K562 (cell line): ENCODE results near the gene CHRNE. TPM values are rescaled to one million over a fixed set of nuclear protein-coding genes. Genes with fewer than 3 reads are reported as not detected.
A peak's percentile ranks its signal among the peaks of the same experiment; 100 is the strongest.

Experiments used
- ATAC-seq: fragments of 200-7000 bp; cut with Tn5 transposase; 3 replicates; pipeline ENCODE4 v1.9.1; 2020; ENCODE audit warnings: moderate library complexity
- BruUV-seq: library from RNA; stranded (reverse); fragments of 400-500 nt; replicated peaks from 2 replicates; lab custom pipeline; 2021; lab: Mats Ljungman, UMichigan
- CTCF ChIA-PET: fragments of 300-600 bp; formaldehyde crosslinking; extraction: SDS; loops from one replicate; lab custom pipeline; 2021; ENCODE audit warnings: low intra/inter-chr PET ratio; lab: Yijun Ruan, JAX
- POLR2A ChIA-PET: fragments of 300-600, 350-650 bp; sonication (Branson Sonifier 250); formaldehyde crosslinking; extraction: SDS; loops from one replicate; lab custom pipeline; 2021; ENCODE audit warnings: antibody characterized with exemption, inconsistent platforms; lab: Yijun Ruan, JAX
- DNase-seq, 4 experiments: peaks; one replicate each; pipeline versions ENCODE4 v3.0.0 to v3.0.0-alpha.2; 2011 to 2018; ENCODE audit warnings: low spot score in 3 of 4, mixed read lengths in 3 of 4; ENCODE audit errors: extremely low read depth in 1 of 4
- FAIRE-seq: peaks from 2 replicates; lab custom pipeline; 2011; peaks lifted over from hg19 to GRCh38; lab: Jason Lieb, UNC
- H2AFZ ChIP-seq: 2 replicates; pipeline ENCODE4 v1.6.0; 2011; ENCODE audit warnings: low read depth, low read length, control low read depth, inconsistent platforms
- H3K27ac ChIP-seq: fragments of 200-600 bp; 3 replicates; pipeline ENCODE4 v1.8.0; 2011; ENCODE audit warnings: low read depth, mild to moderate bottlenecking, control low read depth, inconsistent platforms, low read length, moderate library complexity, mixed read lengths; ENCODE audit errors: extremely low read depth
- H3K27me3 ChIP-seq, 2 experiments: fragments of 300-600 bp in 1 of 2; 2 replicates in 1 of 2; 3 replicates in 1 of 2; pipeline versions ENCODE4 v1.6.0 to v1.8.0; 2011; ENCODE audit warnings: inconsistent platforms in 2 of 2, low read length in 2 of 2, mild to moderate bottlenecking in 1 of 2, mixed read lengths in 1 of 2, moderate library complexity in 1 of 2; ENCODE audit not compliant: control insufficient read depth in 2 of 2, insufficient read depth in 2 of 2
- H3K36me3 ChIP-seq: fragments of 300-600 bp; 3 replicates; pipeline ENCODE4 v1.8.0; 2011; ENCODE audit warnings: mild to moderate bottlenecking, low read length, inconsistent platforms; ENCODE audit not compliant: control insufficient read depth, insufficient read depth
- H3K4me1 ChIP-seq, 2 experiments: fragments of 200-600 bp in 1 of 2; replicated peaks in 1 of 2; 2 replicates in 1 of 2; 3 replicates in 1 of 2; pipeline versions ENCODE4 v1.5.1 to v1.8.0; 2011; ENCODE audit warnings: inconsistent platforms in 2 of 2, low read length in 2 of 2, mild to moderate bottlenecking in 1 of 2, mixed read lengths in 1 of 2, moderate library complexity in 1 of 2; ENCODE audit not compliant: control insufficient read depth in 2 of 2, insufficient read depth in 2 of 2
- H3K4me2 ChIP-seq: 2 replicates; pipeline ENCODE4 v1.6.1; 2011; ENCODE audit warnings: low read length, control low read depth, inconsistent platforms, mixed read lengths; ENCODE audit not compliant: insufficient read depth
- H3K4me3 ChIP-seq: fragments of 200-600 bp; sonication (generic), shearing (Covaris generic); 2 replicates; pipeline ENCODE4 v1.5.1; 2016; ENCODE audit warnings: control low read depth, inconsistent platforms
- H3K79me2 ChIP-seq: fragments of 200-600 bp; 3 replicates; pipeline ENCODE4 v1.8.0; 2011; ENCODE audit warnings: low read length, inconsistent platforms; ENCODE audit not compliant: control insufficient read depth, insufficient read depth
- H3K9ac ChIP-seq, 2 experiments: 2 replicates each; pipeline versions ENCODE4 v1.6.0 to v1.6.1; 2011; ENCODE audit warnings: low read depth in 2 of 2, low read length in 2 of 2, control low read depth in 1 of 2, inconsistent platforms in 1 of 2, mild to moderate bottlenecking in 1 of 2, mixed read lengths in 1 of 2; ENCODE audit not compliant: insufficient read depth in 1 of 2
- H3K9me1 ChIP-seq: one replicate; pipeline ENCODE4 v1.6.0; 2011; ENCODE audit warnings: inconsistent platforms, mild to moderate bottlenecking, low read length, moderate library complexity; ENCODE audit not compliant: control insufficient read depth, insufficient read depth
- H3K9me3 ChIP-seq: replicated peaks from 2 replicates; pipeline ENCODE4 v1.5.1; 2011; ENCODE audit warnings: low read depth, low read length, inconsistent platforms; ENCODE audit not compliant: control insufficient read depth, insufficient read depth
- H4K20me1 ChIP-seq: replicated peaks from 2 replicates; pipeline ENCODE4 v1.6.1; 2011; ENCODE audit warnings: low read length, inconsistent platforms, mixed read lengths; ENCODE audit not compliant: control insufficient read depth, insufficient read depth
- CTCF ChIP-seq, 3 experiments: IDR thresholded peaks in 2 of 3; conservative IDR thresholded peaks in 1 of 3; 2 replicates each; pipeline ENCODE4 v1.5.1; 2011 to 2012; ENCODE audit warnings: low read length in 3 of 3, mild to moderate bottlenecking in 3 of 3, control low read depth in 2 of 3, improper control_type of control experiment in 1 of 3, inconsistent platforms in 1 of 3, low read depth in 1 of 3, mixed read lengths in 1 of 3, moderate library complexity in 1 of 3; ENCODE audit not compliant: insufficient read depth in 2 of 3
- ZNF184 ChIP-seq: sonication (generic); formaldehyde crosslinking; IDR thresholded peaks from 2 replicates; pipeline ENCODE4 v1.5.0; 2020; ENCODE audit warnings: missing genetic modification reagents
- WGBS: fragments of 100-300 bp; shearing (Covaris generic); methylation state at CpG from one replicate; pipeline ENCODE4 v1.1.6; 2016; ENCODE audit warnings: low coverage, mixed read lengths; ENCODE audit not compliant: insufficient coverage; ENCODE audit errors: missing lambda C conversion rate; 5-methylcytosine and 5-hydroxymethylcytosine counted together
- in situ Hi-C: fragments of 300-500 bp; cut with MboI; formaldehyde crosslinking; loops from 4 replicates; pipeline ENCODE4 v1.15.0; 2018; ENCODE audit warnings: inconsistent platforms, mixed read lengths
- intact Hi-C: fragments of 100-400 bp; cut with micrococcal nuclease; formaldehyde crosslinking; loops from 2 replicates; pipeline ENCODE4 v1.14.2; 2022
- polyA plus RNA-seq, 8 experiments: library from polyadenylated mRNA; depleted of rRNA in 4 of 8; stranded (reverse) in 5 of 8; unstranded in 3 of 8; fragments of >200 nt; fragmentation: Nextera tagmentation in 2 of 8; fragmentation: Illumina TruSeq in 1 of 8; extraction: Ambion mirVana in 2 of 8; extraction: Trizol in 1 of 8; gene quantifications; 2 replicates each; pipeline versions ENCODE4 v1.2.1 to v1.2.3, GENCODE V29; 2011 to 2014; ENCODE audit warnings: inconsistent platforms in 1 of 8, missing spikeins in 1 of 8
- total RNA-seq, 7 experiments: library from RNA; depleted of rRNA in 6 of 7; stranded (reverse); fragments of >200 nt in 6 of 7; fragmentation: Illumina TruSeq in 2 of 7; extraction: Trizol in 2 of 7; gene quantifications; 2 replicates each; pipeline versions ENCODE4 v1.2.1 to v1.2.3, GENCODE V29; 2011 to 2021; ENCODE audit warnings: low replicate concordance in 1 of 7

The CHRNE gene
- total and polyA plus RNA-seq, 9 of the 15 experiments (the other 6 are each of a cell fraction or from before 2014, with no cell fraction given), result not detected

DNA sequence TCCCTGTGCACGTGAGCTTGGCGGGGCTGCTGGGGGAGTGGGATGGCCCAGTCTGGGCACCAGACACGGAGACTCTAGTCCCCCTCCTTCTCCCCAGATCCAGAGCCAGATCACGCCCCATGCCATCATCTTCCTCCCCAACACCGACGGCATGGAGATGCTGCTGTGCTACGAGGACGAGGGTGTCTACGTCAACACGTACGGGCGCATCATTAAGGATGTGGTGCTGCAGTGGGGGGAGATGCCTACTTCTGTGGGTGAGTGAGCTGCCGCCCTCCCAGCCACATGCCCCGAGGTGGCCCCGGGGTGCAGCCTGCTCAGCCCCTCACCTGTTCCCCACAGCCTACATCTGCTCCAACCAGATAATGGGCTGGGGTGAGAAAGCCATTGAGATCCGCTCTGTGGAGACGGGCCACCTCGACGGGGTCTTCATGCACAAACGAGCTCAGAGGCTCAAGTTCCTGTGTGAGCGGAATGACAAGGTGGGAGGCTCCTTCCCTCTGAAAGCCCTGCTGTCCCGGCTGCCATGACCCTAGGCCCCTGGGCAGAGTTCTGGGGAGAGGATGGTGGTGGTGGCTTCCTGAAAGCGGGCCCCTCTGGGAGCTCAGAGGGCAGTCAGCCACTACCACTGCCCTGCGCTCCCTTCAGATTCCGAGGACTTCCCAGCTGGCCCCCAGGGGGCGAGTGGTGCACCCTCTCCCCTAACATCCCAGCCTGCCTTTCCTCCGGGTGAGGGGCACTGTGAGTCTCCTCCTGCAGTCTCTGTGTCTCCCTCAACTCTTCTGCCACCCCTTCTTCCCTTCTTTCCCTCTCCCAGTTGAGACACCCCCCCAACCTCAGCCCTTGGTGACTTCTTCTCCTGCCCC is 6.3 kb downstream of the CHRNE start:
- intact Hi-C loops, result no loop called here
- no peak overlapping the region for H3K9ac ChIP-seq
- H3K27ac ChIP-seq, result no peak overlapping the region
- TF ChIP-seq CTCF (IDR thresholded peaks at IDR 0.05 in 2 of 3, conservative IDR thresholded peaks at IDR 0.05 in 1 of 3; ENCODE audit: insufficient read depth in 2 of 3, low read depth in 1 of 3, low read length in 3 of 3), result 0 out of 6 replicates have a peak, but pooled peaks of 1 of the 3 experiments have one; percentile 3
- TF ChIP-seq ZNF184 (CRISPR knock-in tag), result no peak
- TF ChIP-seq, all 486 proteins: peak for 1
- FAIRE-seq (no peak), DNase-seq (no peak), ATAC-seq (no peak)
- Histone ChIP-seq H3K4me2 (no peak overlapping the region), H3K4me1 (peaks cover 0 to 18% of the 10 kb centered on the region in 2 experiments; a peak in 2 of 5 replicates), H4K20me1 (no peaks in the 10 kb centered on the region), H3K9me1 (no peaks in the 10 kb centered on the region), H3K4me3 (no peak overlapping the region), H3K36me3 (peaks cover 50% of the 10 kb centered on the region; the same call in 2 of the 3 replicates), H3K79me2 (no peaks in the 10 kb centered on the region), H2AFZ (no peak overlapping the region), H3K27me3 (no peaks in the 10 kb centered on the region), H3K9me3 (no peaks in the 10 kb centered on the region)
- WGBS, result 85% methylated on average over 13 of the region's 27 CpGs
- in situ Hi-C loops, result no loop called here
- POLR2A ChIA-PET, result interaction anchor here (0.7 kb wide), 1 partner anchor 1255 kb away, joined by 3 read pairs; no protein-coding TSS in a partner anchor
- CTCF ChIA-PET, result no interaction called here
- BruUV-seq, result no TSS peak
